IPS-18c (cell line): ENCODE results near the gene ATP8B3.
"Not testable (repeated sequence)": the region's sequence is repeated elsewhere in the genome, so short reads cannot be mapped to it uniquely, and the experiment has no call there.

ENCODE experiments used
- H3K4me3 ChIP-seq: 2 replicates; pipeline ENCODE4 v1.7.0; 2013; ENCODE audit warnings: low read depth, mild to moderate bottlenecking, low read length, moderate library complexity; ENCODE audit not compliant: insufficient read depth
- H3K9me3 ChIP-seq: one replicate; pipeline ENCODE4 v1.6.1; 2013; ENCODE audit warnings: mild to moderate bottlenecking, low read length, moderate library complexity; ENCODE audit not compliant: control insufficient read depth, insufficient read depth

The ATP8B3 gene

GRCh38 chr19:1773184-1773583 lies 38.9 kb downstream of the ATP8B3 start:
- H3K4me3 ChIP-seq = no peak overlapping the region
- peaks cover under 1% of the 10 kb centered on the region for H3K9me3 ChIP-seq

GRCh38 chr19:1770866-1771576 lies 41.1 kb downstream of the ATP8B3 start:
- Histone ChIP-seq H3K9me3 (no peaks in the 10 kb centered on the region), H3K4me3 (no peak overlapping the region)

GRCh38 chr19:1769645-1769985 lies 42.5 kb downstream of the ATP8B3 start:
- Histone ChIP-seq H3K4me3 (peak overlapping the region; percentile 24; the same call in 1 of the 2 replicates), H3K9me3 (no peaks in the 10 kb centered on the region)

DNA sequence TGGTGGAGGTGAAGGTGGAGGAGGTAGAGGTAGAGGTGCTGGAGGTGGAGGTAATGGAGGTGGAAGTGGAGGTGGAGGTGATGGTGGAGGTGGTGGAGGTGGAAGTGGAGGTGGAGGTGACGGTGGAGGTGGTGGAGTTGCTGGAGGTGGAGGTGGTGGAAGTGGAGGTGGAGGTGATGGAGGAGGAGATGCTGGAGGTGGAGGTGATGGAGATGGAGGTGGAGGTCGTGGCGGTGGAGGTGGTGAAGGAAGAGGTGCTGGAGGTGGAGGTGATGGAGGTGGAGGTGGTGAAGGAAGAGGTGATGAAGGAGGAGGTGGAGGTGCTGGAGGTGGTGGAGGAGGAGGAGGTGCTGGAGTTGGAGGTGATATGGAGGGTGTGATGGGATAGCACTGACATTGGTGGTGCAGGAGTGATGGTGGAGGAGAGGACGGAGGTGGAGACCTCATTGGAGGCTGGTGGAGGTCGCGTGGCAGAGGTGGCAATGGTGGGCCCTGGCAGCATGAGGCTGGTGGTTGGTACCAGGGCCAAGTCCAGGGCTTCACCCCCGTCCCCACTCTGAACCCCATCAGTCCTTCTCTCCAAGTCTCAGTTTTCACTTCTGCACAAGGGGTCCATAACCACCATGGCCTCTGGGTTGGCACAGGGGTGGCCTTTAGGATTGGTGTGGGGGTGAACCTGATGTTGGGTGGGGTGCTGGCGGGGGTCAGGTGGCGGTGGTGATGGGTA lies 43.0 kb downstream of the ATP8B3 start:
- Histone ChIP-seq H3K4me3 (no peak overlapping the region), H3K9me3 (no peaks in the 10 kb centered on the region)

- H3K4me3 ChIP-seq = no peak overlapping the region
Measured at GRCh38 chr19:1768248-1768647, 43.8 kb downstream of the ATP8B3 start.

DNA sequence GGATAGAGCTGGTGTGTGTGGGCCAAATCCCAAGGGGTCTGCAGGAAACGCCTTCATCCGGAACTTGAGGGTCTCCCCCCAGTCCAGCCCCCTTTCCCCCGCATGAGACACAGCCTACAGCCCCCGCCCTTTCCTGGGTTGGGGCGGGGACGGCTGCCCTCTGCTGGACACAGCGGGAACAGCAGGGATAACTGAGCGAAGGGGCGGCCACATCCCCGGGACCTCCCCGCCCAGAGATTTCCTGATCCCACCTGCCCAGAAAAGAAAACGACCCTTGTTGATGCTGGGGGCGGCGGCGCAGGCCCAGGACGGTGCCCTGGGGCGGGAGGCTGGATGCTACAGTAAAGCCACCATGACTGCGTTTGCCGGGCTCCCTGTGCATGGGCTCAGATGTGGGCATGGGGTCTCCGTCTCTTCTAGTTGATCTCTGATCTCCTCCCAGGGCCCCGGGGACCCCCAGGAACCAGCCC lies 44.6 kb downstream of the ATP8B3 start:
- H3K4me3 ChIP-seq = no peak overlapping the region

More at GRCh38 chr19:1768248-1768647, 43.8 kb downstream of the ATP8B3 start:
- no peaks in the 10 kb centered on the region for H3K9me3 ChIP-seq

DNA sequence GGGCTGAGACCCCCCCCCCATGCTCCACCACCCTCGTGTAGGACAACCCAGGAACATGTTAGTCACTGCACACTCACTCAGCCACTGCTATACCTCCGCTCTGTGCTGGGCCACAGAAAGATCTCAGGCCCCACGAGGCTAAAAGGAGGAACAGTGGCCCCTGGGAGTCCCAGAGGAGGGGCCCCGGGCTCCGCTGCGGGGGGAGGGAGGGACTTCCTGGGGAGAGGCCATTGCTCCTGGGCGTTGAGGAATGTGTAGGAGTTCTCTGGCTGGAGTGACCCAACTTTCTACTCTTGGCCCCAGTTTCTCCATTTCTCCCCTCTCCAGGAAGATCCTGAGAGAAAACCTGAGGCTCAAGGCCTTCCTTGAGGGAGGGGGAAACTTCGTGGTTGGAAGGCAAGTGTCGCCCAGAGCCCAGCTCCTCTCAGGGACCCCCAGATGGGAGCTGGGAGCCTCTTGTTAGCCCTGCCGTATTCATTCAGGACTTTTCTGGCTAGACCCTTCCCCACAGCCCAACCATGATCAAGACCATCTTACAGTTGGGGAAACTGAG lies 45.2 kb downstream of the ATP8B3 start:
- no peak overlapping the region for H3K4me3 ChIP-seq
- H3K9me3 ChIP-seq = no peaks in the 10 kb centered on the region

More for the DNA sequence above, 44.6 kb downstream of the ATP8B3 start:
- no peaks in the 10 kb centered on the region for H3K9me3 ChIP-seq

GRCh38 chr19:1765904-1766799 lies 45.9 kb downstream of the ATP8B3 start:
- Histone ChIP-seq H3K9me3 (no peaks in the 10 kb centered on the region), H3K4me3 (no peak overlapping the region)

GRCh38 chr19:1765232-1765903 lies 46.7 kb downstream of the ATP8B3 start:
- H3K4me3 ChIP-seq = no peak overlapping the region
- H3K9me3 ChIP-seq = no peaks in the 10 kb centered on the region

GRCh38 chr19:1764729-1765128 lies 47.3 kb downstream of the ATP8B3 start:
- Histone ChIP-seq H3K4me3 (no peak overlapping the region), H3K9me3 (no peaks in the 10 kb centered on the region)

DNA sequence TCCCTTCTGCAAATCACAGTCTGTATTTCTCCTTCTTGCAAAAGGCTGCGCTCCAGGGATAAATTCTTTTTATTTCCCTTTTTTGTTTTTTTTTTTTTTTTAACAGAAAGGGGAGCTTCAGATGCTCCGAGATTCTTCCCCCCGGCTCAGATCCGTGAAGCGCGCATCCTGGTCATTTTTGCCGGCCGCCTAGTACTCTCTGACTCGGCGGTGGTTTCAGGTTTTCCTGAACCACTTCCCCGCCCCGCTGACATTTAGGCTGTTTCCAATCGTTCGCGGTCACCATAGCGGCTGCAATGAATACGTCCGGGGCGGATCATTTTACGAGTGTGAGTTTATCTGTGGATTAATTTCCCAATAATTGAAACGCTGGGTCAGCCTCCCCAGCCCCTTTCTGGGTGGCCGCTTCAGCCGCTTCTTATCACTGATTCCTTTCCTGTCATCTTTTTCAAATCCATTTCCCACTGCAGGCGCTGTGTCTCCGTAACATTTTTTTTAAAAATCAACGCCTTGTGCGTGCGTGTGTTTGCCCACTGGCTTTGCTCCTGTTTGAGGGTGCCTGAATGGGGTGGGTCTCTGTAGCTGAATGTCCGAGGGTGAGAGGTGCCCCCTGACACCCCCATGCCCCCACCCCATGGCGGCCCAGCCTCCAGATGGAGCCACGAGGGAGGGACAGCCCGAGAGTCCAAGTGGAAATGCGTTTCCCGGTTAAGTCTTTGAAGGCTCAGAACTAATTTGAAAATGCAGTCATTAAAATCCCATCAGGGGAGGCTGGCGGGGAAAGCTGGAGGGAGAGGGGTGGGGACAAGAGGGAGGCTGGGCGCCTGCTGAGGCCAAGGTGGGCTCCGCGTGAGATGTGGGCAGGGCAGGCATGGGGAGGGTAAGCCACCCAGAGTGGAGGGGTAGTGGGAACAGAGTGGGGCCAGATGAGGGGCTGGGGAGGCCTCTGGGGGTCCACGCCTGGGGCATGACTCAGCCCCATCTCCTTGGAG lies 48.1 kb downstream of the ATP8B3 start:
- Histone ChIP-seq H3K9me3 (no peaks in the 10 kb centered on the region), H3K4me3 (no peak overlapping the region)

DNA sequence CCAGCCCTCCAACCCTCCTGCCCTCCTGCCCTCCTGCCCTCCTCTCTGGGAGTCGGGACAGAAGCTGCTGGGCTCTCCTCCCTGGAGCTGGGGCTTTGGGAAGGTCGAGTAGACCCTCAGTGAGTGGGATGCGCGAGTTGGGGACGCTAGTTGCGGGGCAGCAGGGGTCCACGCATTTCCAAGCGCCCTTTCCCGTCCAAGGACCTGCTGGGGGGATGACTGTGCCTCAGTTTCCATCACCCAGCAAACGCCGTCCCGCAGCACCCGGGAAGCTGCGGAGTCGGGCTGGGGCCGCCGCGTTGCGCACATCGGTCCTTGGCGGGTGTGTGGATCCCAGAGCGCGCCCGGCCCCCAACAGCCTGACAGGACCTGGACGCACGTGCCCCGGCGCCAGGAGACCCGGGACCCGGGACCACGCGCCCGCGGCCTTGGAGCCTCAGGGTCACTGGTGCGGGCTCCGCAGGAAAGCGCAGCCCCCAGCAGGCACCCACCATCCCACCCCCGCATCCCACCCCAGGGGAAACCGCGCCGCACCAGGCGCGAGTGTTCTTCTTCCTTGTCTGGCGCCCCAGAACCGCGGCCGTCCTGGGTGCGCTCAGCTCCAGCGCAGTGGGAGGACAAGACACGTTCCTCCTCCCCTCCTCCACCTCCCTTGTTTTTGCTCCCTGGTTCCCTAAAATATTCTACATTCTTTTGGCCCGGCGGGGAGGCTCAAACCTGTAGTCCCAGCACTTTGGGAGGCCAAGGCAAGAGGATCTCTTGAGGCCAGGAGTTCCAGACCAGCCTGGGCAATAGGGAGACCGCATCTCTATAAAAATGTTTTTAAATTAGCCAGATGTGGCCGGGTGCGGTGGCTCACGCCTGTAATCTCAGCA lies 49.6 kb downstream of the ATP8B3 start:
- no peak overlapping the region for H3K4me3 ChIP-seq
- H3K9me3 ChIP-seq = no peaks in the 10 kb centered on the region

DNA sequence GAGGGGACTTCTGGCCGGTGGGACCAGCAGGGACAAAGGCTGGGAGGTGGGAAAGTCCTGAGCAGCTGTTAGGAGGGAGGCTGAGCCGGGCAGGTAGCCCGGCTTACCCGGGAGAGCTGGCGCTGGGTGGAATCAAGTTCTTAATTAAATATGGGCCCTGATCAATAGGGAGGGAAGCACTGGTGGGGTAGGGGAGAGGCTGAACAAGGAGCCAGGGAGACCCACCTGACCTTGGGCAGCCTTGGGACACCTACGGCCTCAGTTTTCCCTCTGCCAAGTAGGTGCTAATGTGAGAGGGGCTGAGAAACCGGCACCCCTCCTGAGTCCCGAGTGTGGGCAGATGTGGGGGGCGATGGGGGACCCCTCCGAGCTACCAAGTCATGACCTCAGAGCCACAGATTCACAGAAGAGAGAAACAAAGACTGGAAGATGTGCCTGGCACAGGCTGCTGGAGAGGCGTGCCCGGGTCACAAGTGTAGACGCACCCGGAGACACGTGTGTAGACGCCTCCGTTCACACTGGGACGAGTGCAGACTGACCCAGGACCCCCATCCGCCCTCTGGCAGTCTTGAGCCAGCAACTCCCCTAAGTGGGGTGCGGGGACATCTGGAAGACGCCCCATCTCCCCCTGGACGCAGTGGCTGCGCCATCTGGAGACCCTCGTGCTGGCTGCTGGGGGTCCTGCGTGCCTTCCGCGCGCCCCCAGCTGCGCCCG lies 50.4 kb downstream of the ATP8B3 start:
- Histone ChIP-seq H3K9me3 (peaks cover 2% of the 10 kb centered on the region), H3K4me3 (no peak overlapping the region)

DNA sequence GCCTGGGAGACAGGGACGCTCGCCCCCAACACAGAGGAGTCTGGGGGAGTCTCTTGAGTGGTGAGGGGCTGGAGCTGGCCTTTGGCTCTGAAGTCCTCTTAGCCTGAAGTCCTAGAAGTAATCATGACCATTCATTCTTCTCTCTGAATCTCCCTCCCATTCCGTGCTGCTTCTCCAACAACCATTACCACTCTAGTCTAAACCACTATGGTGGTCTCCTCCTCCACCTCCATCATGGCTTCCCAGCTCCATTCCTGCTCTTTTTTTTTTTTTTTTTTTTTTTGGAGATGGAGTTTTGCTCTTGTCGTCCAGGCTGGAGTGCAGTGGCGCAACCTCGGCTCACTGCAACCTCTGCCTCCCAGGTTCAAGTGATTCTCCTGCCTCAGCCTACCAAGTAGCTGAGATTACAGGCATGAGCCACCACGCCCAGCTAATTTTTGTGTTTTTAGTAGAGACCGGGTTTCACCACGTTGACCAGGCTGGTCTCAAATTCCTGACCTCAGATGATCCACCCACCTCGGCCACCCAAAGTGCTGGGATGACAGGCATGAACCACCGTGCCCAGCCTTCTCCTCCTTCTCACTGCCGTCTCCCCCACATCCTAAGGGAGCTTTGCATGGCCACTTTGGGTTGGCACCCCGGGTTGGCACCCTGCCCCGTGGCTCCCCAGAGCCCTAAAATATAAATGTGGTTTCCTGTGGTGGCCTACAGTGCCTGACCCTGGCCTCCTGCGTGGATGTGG lies 51.1 kb downstream of the ATP8B3 start:
- H3K9me3 ChIP-seq = not testable (repeated sequence)

More for the DNA sequence above, 51.1 kb downstream of the ATP8B3 start:
- not testable (repeated sequence) for H3K4me3 ChIP-seq
